ENCODE data around the gene TAS1R2. TPM values are rescaled to one million over a fixed set of nuclear protein-coding genes. Genes with fewer than 3 reads are reported as not detected.
A peak's percentile ranks its signal among the peaks of the same experiment; 100 is the strongest.

The TAS1R2 gene
- total RNA-seq, 2 donors from 2014 or later, result not detected

- intact Hi-C loops (cut with DNase I), result loop anchor here (10.0 kb wide), 1 partner anchor 52 kb away; the partner anchor contains the start of gene IFFO2
- peak in 2 of 3 donors; percentile 58 to 62 for TF ChIP-seq POLR2A (IDR thresholded peaks at IDR 0.05)
- TF ChIP-seq CTCF (IDR thresholded peaks at IDR 0.05), result peak in 1 of 7 experiments; percentile 5
- Histone ChIP-seq H3K27me3 (no peaks in the 10 kb centered on the region), H3K27ac (peak within 1 kb of the TSS; percentile 79 to 89 (median 87)), H3K4me3 (peak within 1 kb of the TSS; percentile 35 to 57), H3K9me3 (no peaks in the 10 kb centered on the region), H3K36me3 (replicated peaks in 1 of 2; ENCODE audit: insufficient read depth in 1 of 2, low read depth in 2 of 2) (no peaks in the 10 kb centered on the region), H3K4me1 (peaks cover 35% of the 10 kb centered on the region)
- WGBS, 2 donors, result 0 to 2% methylated on average over 31 to 55 of the region's 55 CpGs
- DNase-seq, result peak; percentile 97 to 99 (median 98)
- ATAC-seq, result peak; percentile 98
These were observed 43.2 kb upstream of the TAS1R2 start, which contains the start of gene ALDH4A1 for GRCh38 chr1:18902523-18903290. Gene ALDH4A1, minus strand, starts transcription at chr1:18902555. Its CDS starts 32 bp downstream, at chr1:18902523.

- no peak for ATAC-seq
- Histone ChIP-seq H3K4me3 (peak overlapping the region; percentile 35 to 44), H3K36me3 (replicated peaks in 1 of 2; ENCODE audit: insufficient read depth in 1 of 2, low read depth in 2 of 2) (no peaks in the 10 kb centered on the region), H3K4me1 (peaks cover 29% of the 10 kb centered on the region), H3K27me3 (no peaks in the 10 kb centered on the region), H3K9me3 (no peaks in the 10 kb centered on the region), H3K27ac (peak overlapping the region in 3 of 4 donors; percentile 86 to 89 (median 88))
- intact Hi-C loops (cut with DNase I), result loop anchor here (10.0 kb wide), 1 partner anchor 53 kb away; the partner anchor contains the start of gene IFFO2
- WGBS, 2 donors, result 1 to 2% methylated on average over 17 to 42 of the region's 44 CpGs
- TF ChIP-seq POLR2A (IDR thresholded peaks at IDR 0.05) (no peak), CTCF (IDR thresholded peaks at IDR 0.05) (no peak)
- DNase-seq, result no peak
These were observed 42.6 kb upstream of the TAS1R2 start for GRCh38 chr1:18901952-18902522.

GRCh38 chr1:18901147-18901951 is 41.9 kb upstream of the TAS1R2 start:
- Histone ChIP-seq H3K4me3 (no peak overlapping the region), H3K27ac (no peak overlapping the region)
- ATAC-seq, result no peak

More at GRCh38 chr1:18901147-18901951, 41.9 kb upstream of the TAS1R2 start:
- Histone ChIP-seq H3K4me1 (peaks cover 25% of the 10 kb centered on the region), H3K27me3 (no peaks in the 10 kb centered on the region), H3K36me3 (replicated peaks in 1 of 2; ENCODE audit: insufficient read depth in 1 of 2, low read depth in 2 of 2) (no peaks in the 10 kb centered on the region), H3K9me3 (no peaks in the 10 kb centered on the region)
- intact Hi-C loops (cut with DNase I), result loop anchor here (10.0 kb wide), 1 partner anchor 53 kb away; the partner anchor contains the start of gene IFFO2
- no peak for DNase-seq
- no peak for TF ChIP-seq CTCF (IDR thresholded peaks at IDR 0.05)
- TF ChIP-seq POLR2A (IDR thresholded peaks at IDR 0.05), result no peak
- 25 to 32% methylated on average over 9 of the region's 9 CpGs for WGBS, 2 donors
